SJCRH30 (cell line): ENCODE measurements around the gene NLRP8. TPM values are rescaled to one million over a fixed set of nuclear protein-coding genes. Genes with fewer than 3 reads are reported as not detected.
"Not testable (repeated sequence)": the region's sequence is repeated elsewhere in the genome, so short reads cannot be mapped to it uniquely, and the experiment has no call there.

Source experiments
- DNase-seq, 2 experiments: peaks; one replicate each; pipeline ENCODE4 v3.0.0-alpha.2; 2015 to 2020
- H3K27ac ChIP-seq: fragments of 250-450 bp; sonication (Bioruptor Pico); 2 replicates; pipeline ENCODE4 v1.5.1; 2020; ENCODE audit warnings: mild to moderate bottlenecking, moderate library complexity
- H3K27me3 ChIP-seq: fragments of 250-450 bp; sonication (Bioruptor Pico); 2 replicates; pipeline ENCODE4 v1.5.1; 2020; ENCODE audit warnings: mild to moderate bottlenecking, moderate library complexity
- H3K36me3 ChIP-seq: fragments of 250-450 bp; sonication (Bioruptor Pico); 2 replicates; pipeline ENCODE4 v1.5.1; 2020; ENCODE audit warnings: mild to moderate bottlenecking, moderate library complexity
- H3K4me1 ChIP-seq: fragments of 250-450 bp; sonication (Bioruptor Pico); 2 replicates; pipeline ENCODE4 v1.5.1; 2020; ENCODE audit warnings: mild to moderate bottlenecking, moderate library complexity
- H3K4me3 ChIP-seq: fragments of 250-450 bp; sonication (Bioruptor Pico); 2 replicates; pipeline ENCODE4 v1.5.1; 2020; ENCODE audit warnings: mild to moderate bottlenecking, moderate library complexity
- H3K9me3 ChIP-seq: fragments of 250-450 bp; sonication (Bioruptor Pico); replicated peaks from 2 replicates; pipeline ENCODE4 v1.5.1; 2020; ENCODE audit warnings: mild to moderate bottlenecking, moderate library complexity
- total RNA-seq: library from RNA; depleted of rRNA; stranded (reverse); fragments of >200 nt; shearing (Covaris generic); gene quantifications from 2 replicates; pipeline ENCODE4 v1.2.3, GENCODE V29; 2014

Gene NLRP8
- total RNA-seq, 1 experiment from 2014 or later: 0.08 TPM

DNA sequence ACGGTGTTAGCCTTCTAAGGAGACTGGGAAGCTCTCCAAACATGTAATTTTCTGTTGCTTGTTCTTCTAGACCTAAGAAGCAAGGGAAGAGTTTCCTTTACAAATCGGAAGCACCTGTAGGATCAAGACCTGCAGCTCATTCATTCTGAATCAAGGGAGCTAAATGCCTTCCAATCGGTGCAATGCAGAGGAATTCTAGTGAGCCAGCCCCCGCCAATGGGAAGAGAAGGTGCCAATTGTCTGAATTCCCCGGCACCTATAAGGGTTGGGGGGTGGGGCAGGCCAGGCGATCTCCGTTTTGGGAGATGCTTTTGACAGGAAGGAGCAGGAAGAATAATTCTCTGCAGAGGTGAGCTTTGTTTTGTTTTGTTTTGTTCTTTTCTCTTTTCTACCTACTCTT lies 8.4 kb upstream of the NLRP8 start:
- Histone ChIP-seq H3K4me1 (no peaks in the 10 kb centered on the region), H3K27me3 (no peaks in the 10 kb centered on the region), H3K27ac (no peak overlapping the region)

DNA sequence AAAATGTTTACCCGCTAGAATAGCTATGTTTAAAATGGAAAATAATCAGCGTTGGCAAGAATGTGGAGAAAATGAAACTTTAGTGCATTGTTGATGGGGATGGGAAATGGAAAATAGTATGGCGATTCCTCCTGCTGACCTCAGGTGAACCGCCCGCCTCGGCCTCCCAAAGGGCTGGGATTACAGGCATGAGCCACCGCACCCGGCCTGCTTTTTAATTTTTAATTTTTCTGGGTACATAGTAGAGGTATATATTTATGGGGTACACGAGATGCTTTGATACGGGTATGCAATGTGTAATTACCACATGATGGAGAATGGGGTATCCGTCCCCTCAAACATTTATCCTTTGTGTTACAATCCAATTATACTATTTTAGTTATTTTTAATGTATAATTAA lies 7.3 kb upstream of the NLRP8 start:
- no peak for DNase-seq
- Histone ChIP-seq H3K27ac (no peak overlapping the region), H3K9me3 (no peaks in the 10 kb centered on the region), H3K4me1 (no peaks in the 10 kb centered on the region), H3K36me3 (no peaks in the 10 kb centered on the region), H3K4me3 (no peak overlapping the region), H3K27me3 (no peaks in the 10 kb centered on the region)

More for the DNA sequence above, 8.4 kb upstream of the NLRP8 start:
- no peak for DNase-seq
- Histone ChIP-seq H3K9me3 (no peaks in the 10 kb centered on the region), H3K4me3 (no peak overlapping the region), H3K36me3 (no peaks in the 10 kb centered on the region)

DNA sequence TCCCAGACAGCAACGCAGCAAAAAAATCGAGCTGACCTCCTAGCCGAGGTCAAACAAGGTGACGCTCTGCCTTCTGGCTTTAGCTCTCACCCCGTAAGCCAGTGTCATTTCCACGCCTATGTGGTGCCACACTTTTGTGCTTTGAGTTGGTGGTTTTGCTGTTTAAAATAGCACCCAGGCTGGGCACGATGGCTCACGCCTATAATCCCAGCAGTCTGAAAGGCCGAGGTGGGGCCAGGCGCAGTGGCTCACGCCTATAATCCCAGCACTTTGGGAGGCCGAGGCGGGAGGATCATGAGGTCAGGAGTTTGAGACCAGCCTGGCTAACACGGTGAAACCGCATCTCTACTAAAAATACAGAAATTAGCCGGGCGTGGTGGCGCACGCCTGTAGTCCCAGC lies 2.9 kb downstream of the NLRP8 start:
- H3K4me3 ChIP-seq, DNase-seq, H3K27me3 ChIP-seq, H3K27ac ChIP-seq, H3K9me3 ChIP-seq, H3K36me3 ChIP-seq, H3K4me1 ChIP-seq: not testable (repeated sequence)

DNA sequence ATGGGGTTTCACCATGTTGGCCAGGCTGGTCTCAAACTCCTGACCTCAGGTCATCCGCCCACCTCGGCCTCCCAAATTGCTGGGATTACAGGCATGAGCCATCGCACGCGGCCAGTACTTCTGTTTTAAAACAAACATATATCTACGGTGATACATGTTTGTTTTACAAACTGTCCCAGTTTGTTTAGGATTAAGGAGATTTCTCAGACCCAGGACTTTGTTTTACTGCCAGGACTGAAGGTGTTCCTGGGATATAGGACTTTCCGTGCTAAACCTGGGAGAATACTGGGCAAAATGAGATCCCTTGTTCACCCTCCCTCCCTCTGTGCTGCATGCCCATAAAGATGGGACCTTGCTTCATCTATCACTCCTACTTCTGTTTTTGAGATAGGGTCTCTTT lies 8.8 kb downstream of the NLRP8 start:
- H3K36me3 ChIP-seq: no peaks in the 10 kb centered on the region

DNA sequence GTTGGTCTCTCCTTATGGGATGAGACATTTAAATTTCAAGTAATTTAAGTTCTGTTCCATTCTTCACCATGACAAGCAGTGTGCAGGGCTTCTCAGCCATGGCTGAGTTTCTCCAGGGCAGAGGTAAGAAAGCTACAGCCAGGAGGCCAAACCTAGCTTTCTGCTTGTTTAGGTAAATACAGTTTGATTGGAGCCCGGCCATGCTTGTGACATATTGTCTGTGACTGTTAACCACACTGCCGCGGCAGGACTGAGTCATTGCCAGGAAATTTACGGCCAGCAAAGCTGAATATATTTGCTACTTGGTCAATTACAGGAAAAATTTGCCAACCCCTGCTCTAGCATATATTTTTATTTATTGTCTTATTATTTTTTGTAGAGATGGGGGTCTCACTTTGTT lies 10.7 kb downstream of the NLRP8 start:
- H3K36me3 ChIP-seq: no peaks in the 10 kb centered on the region
- no peaks in the 10 kb centered on the region for H3K27me3 ChIP-seq
- H3K9me3 ChIP-seq: no peaks in the 10 kb centered on the region
- H3K27ac ChIP-seq: no peak overlapping the region
- DNase-seq: no peak
- H3K4me3 ChIP-seq: no peak overlapping the region
- H3K4me1 ChIP-seq: no peaks in the 10 kb centered on the region

More for the DNA sequence above, 8.8 kb downstream of the NLRP8 start:
- Histone ChIP-seq H3K27ac (no peak overlapping the region), H3K4me3 (no peak overlapping the region), H3K4me1 (no peaks in the 10 kb centered on the region), H3K27me3 (no peaks in the 10 kb centered on the region), H3K9me3 (no peaks in the 10 kb centered on the region)
- DNase-seq: no peak

DNA sequence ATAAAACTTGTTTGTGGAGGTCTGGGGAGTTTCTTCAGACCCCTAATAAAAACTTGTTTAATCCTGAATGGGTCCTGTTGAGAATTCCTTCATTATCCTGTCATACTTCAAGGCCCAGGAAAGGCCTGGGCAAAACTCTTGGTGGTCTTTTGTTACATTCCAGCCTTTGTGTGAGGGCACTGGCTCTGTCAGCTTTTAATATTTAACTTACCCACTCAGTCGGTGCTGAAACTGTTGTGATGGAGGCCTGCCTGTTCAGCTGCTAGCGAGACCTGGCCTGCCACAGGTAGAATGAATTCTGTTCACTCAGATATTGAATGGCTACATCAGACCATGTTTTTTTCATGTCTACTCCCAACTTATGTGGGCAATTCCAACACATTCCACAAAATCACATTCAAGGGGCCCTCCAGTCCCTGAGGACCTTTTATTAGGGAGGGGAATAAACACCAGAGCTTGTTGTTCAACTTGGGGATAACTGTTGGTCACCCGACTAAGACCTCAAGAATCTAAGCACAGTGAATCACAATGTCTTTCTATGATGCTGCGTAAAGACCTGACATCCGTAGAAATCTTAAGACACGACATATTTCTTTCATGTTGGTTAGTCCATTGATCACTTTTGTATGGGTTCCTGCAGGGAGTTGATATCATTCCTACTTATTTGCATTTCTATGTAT lies 12.5 kb downstream of the NLRP8 start:
- Histone ChIP-seq H3K9me3 (no peaks in the 10 kb centered on the region), H3K4me1 (no peaks in the 10 kb centered on the region), H3K36me3 (no peaks in the 10 kb centered on the region), H3K27ac (no peak overlapping the region), H3K4me3 (no peak overlapping the region), H3K27me3 (no peaks in the 10 kb centered on the region)
- DNase-seq: no peak

DNA sequence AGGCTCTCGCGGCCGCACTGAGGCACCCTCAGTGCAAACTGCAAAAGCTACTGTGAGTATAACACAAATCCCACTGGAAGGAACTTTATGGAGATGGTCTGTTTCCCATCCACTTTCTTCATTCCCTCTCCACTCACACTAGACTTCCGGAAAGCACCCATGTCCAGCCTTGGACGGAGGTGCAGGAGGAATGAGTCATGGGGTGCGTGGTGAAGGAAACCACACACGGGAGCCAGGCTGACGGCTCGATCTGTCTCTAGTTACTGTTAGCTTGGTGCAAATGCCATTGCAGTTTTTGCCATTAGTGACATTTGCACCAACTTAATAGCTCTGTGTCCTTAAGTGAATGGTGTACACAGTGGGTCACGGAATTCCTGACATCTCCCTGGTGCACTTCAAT lies 14.6 kb downstream of the NLRP8 start:
- Histone ChIP-seq H3K27ac (no peak overlapping the region), H3K27me3 (no peaks in the 10 kb centered on the region), H3K36me3 (no peaks in the 10 kb centered on the region), H3K9me3 (no peaks in the 10 kb centered on the region), H3K4me3 (no peak overlapping the region), H3K4me1 (no peaks in the 10 kb centered on the region)
- no peak for DNase-seq

DNA sequence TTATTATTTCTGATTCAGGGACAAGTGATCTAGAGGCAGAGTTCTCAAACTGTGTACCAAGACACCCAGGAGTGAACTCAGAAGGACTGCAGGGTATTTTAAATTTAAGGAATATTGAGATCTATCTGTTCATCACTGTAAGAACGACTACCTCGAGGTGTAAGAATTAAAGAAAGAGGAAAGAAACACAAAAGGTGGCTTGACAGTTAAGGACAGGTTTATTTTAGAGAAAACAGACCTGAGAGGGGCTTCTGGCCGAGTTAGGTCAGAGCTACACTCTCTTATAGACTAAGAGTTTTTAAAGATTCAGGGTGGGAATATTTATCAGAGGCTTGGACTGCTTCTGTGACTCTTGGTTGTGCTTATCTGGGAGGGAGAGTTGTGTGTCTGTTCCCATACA lies 26.4 kb downstream of the NLRP8 start:
- Histone ChIP-seq H3K4me1 (no peaks in the 10 kb centered on the region), H3K4me3 (no peak overlapping the region), H3K9me3 (peaks cover 4% of the 10 kb centered on the region; the same call in 1 of the 2 replicates), H3K27ac (no peak overlapping the region), H3K36me3 (no peaks in the 10 kb centered on the region), H3K27me3 (no peaks in the 10 kb centered on the region)
- no peak for DNase-seq

DNA sequence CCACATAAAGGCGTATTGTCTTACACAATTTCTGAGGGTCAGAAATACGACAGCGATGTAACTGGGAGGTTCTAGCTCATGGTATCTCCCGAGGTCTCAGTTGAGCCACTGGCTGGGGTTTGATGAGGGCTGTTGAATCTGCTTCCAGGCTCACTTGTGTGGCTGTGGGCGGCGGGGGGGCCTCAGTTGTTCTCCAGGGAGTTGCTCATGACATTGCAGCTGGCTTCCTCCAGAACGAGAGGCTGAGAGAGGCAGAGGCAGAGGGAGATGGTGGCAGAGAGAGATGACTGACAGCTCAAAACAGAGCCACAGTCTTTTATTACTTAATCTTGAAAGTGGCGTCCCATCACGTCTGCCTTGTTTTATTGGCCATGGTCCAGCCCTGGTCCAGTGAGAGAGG lies 32.8 kb downstream of the NLRP8 start:
- Histone ChIP-seq H3K27ac (no peak overlapping the region), H3K4me3 (no peak overlapping the region), H3K36me3 (no peaks in the 10 kb centered on the region), H3K9me3 (no peaks in the 10 kb centered on the region), H3K27me3 (no peaks in the 10 kb centered on the region), H3K4me1 (no peaks in the 10 kb centered on the region)
- no peak for DNase-seq

DNA sequence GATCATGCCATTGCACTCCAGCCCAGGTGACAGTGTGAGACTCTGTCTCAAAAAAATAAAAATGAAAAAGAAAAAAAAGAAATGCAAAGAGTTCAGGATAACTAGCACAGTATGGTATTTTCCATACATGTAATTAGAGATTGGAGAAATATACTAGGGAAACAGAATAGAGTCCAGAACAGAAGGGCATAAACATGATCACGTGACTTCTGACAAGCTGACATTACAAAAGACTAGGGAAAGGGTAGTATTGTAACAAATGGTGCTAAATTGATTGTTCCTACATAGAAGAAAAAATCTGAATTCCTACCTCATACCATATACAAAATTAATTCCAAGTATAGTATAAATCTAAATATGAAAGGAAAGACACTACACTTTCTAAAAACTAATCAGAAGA lies 37.6 kb downstream of the NLRP8 start:
- DNase-seq: no peak
- no peak overlapping the region for H3K27ac ChIP-seq
- H3K27me3 ChIP-seq: no peaks in the 10 kb centered on the region
- H3K9me3 ChIP-seq: no peaks in the 10 kb centered on the region
- no peak overlapping the region for H3K4me3 ChIP-seq
- no peaks in the 10 kb centered on the region for H3K36me3 ChIP-seq
- no peaks in the 10 kb centered on the region for H3K4me1 ChIP-seq

DNA sequence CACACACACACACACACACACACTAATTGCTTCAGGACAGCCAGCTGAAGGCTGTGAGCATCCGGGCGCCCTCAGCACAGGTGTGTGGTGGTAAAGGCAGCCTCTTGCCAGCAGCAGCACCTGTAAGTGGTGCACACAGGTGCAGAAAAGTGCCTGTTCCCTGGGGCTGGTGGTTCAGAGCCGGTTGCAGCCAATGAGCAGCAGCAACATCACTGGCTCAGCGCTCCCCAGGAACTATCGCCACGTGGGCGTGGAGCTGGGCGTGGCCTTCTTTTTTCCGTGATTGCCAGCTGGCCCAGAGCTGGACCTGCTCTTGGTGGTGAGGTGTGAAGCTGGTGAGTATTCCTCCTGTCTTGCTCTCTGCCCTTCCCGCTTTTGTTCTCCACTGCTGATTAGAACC lies 38.9 kb downstream of the NLRP8 start, which contains the start of gene NLRP5:
Gene NLRP5, plus strand, starts transcription at position 289 of the 400 bp plus-strand sequence.
- Histone ChIP-seq H3K27me3 (no peaks in the 10 kb centered on the region), H3K36me3 (no peaks in the 10 kb centered on the region), H3K9me3 (no peaks in the 10 kb centered on the region), H3K27ac (no peak within 1 kb of the TSS), H3K4me1 (no peaks in the 10 kb centered on the region), H3K4me3 (no peak within 1 kb of the TSS)
- no peak for DNase-seq

DNA sequence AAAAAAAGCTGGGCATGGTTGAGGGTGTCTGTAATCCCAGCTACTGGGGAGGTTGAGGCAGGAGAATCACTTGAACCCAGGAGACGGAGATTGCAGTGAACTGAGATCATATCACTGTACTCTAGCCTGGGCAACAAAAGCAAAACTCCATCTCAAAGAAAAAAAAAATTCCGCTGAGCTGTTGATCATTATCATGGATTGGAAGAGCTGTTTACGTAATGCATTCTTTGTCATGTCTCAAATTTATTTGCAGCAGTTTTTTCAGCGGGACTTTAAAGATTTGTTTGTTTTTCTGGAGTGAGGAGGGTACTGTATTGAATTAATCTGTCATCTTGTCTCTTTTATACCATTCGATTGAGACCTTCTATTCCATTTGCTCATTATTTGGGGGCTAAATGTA lies 43.2 kb downstream of the NLRP8 start:
- Histone ChIP-seq H3K36me3 (no peaks in the 10 kb centered on the region), H3K4me3 (no peak overlapping the region), H3K9me3 (no peaks in the 10 kb centered on the region), H3K27me3 (no peaks in the 10 kb centered on the region), H3K4me1 (no peaks in the 10 kb centered on the region), H3K27ac (no peak overlapping the region)
- DNase-seq: no peak

DNA sequence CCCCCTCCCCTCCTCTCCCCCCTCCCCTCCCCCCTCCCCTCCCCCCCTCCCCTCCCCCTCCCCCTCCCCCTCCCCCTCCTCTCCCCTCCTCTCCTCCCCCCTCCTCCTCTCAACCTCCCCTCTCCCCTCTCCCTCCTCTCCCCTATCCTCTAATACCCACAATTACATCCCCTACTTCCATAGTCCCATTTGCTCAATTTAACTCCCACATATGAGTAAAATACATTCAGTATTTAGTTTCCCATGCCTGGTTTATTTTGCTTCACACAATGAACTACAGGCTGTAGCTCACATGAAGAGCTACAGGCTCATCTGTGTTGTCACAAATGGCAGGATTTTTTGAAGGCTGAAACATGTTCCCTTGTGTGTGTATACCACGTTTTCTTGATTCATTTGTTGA lies 45.9 kb downstream of the NLRP8 start:
- no peak overlapping the region for H3K4me3 ChIP-seq
- H3K9me3 ChIP-seq: no peaks in the 10 kb centered on the region
- H3K36me3 ChIP-seq: no peaks in the 10 kb centered on the region

DNA sequence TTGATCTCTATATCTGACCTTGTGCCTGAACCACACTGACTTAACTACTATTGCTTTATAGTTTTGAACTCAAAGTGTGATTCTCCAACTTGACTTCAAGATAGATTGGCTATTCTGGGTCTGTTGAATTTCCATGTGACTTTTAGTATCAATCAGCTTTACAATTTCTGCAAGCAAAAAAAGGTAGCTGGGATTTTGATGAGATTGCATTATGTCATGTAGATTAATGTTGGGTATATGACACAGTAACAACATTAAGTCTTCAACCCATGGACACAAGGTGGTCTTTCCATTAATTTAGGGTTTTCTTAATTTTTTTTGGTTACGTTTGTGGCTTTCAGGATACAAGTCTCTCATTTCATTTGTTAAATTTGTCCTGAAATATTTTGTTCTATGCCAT lies 67.1 kb downstream of the NLRP8 start:
- Histone ChIP-seq H3K4me3 (no peak overlapping the region), H3K4me1 (no peaks in the 10 kb centered on the region), H3K27me3 (no peaks in the 10 kb centered on the region), H3K9me3 (no peaks in the 10 kb centered on the region), H3K36me3 (no peaks in the 10 kb centered on the region), H3K27ac (no peak overlapping the region)
- no peak for DNase-seq

More for the DNA sequence above, 45.9 kb downstream of the NLRP8 start:
- DNase-seq: no peak
- H3K27me3 ChIP-seq: no peaks in the 10 kb centered on the region
- no peaks in the 10 kb centered on the region for H3K4me1 ChIP-seq
- no peak overlapping the region for H3K27ac ChIP-seq

DNA sequence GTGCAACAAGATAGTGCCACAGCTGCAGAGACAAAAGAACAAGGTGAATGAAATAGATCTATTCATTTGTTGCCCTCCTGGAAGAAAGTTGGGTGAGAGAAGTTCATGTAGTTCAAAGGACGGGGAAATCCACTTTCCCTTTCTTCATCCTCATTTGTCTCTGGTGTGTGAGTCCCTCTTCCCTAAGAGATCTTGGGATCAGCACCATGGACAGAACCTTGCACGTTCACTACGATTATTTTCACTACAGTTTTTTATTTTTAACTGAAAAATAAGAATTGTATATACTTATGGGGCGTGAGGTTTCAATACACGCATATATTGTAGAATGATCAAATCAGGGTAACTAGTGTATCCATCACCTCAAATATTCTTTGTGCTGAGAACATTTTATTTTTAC lies 68.1 kb downstream of the NLRP8 start:
- no peaks in the 10 kb centered on the region for H3K36me3 ChIP-seq
- H3K27me3 ChIP-seq: no peaks in the 10 kb centered on the region
- no peaks in the 10 kb centered on the region for H3K4me1 ChIP-seq
- no peak overlapping the region for H3K27ac ChIP-seq
- no peak overlapping the region for H3K4me3 ChIP-seq
- H3K9me3 ChIP-seq: no peaks in the 10 kb centered on the region
- peak; percentile 31 to 56 for DNase-seq

DNA sequence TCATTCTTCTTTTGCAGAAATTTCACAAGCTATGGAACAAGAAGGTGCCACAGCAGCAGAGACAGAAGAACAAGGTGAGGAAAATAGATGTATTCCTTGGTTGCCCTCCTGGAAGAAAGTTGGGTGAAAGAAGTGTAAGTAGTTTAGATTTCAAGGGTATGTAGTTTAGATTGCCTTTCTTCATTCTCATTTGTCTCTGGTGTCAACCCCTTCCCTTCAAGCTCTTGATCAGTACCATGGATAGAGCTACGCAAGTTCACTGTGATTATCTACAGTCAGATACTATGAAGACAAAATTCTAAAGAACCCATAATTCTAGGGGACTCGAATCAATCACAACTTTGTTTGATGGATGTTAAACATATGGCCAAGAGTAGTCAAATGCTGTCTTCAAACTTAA lies 71.7 kb downstream of the NLRP8 start:
- H3K27me3 ChIP-seq, H3K9me3 ChIP-seq, H3K27ac ChIP-seq, H3K36me3 ChIP-seq, H3K4me1 ChIP-seq, DNase-seq, H3K4me3 ChIP-seq: not testable (repeated sequence)
